HG02642 (cell line): Measurements from ENCODE around the gene COTL1.
"Not testable (repeated sequence)": the region's sequence is repeated elsewhere in the genome, so short reads cannot be mapped to it uniquely, and the experiment has no call there.

ENCODE experiments used
- ATAC-seq: cut with Tn5 transposase; IDR thresholded peaks from one replicate; pipeline ENCODE4 v1.9.1; 2021; ENCODE audit warnings: mild to moderate bottlenecking; ENCODE audit not compliant: unreplicated experiment, poor library complexity

COTL1 gene

GRCh38 chr16:84577034-84577803 is 40.7 kb downstream of the COTL1 start:
- ATAC-seq, result no peak

- no peak for ATAC-seq
Observed at GRCh38 chr16:84575914-84576313, 42.0 kb downstream of the COTL1 start.

- ATAC-seq, result no peak
Observed at GRCh38 chr16:84574191-84574590, 43.7 kb downstream of the COTL1 start.

- no peak for ATAC-seq
Observed at GRCh38 chr16:84572096-84572495, 45.8 kb downstream of the COTL1 start.

- ATAC-seq, result no peak
Observed at GRCh38 chr16:84571506-84571905, 46.4 kb downstream of the COTL1 start.

- ATAC-seq, result no peak
Observed at GRCh38 chr16:84570739-84571403, 47.0 kb downstream of the COTL1 start.

GRCh38 chr16:84569382-84569987 is 48.4 kb downstream of the COTL1 start:
- no peak for ATAC-seq

- ATAC-seq, result no peak
Observed at GRCh38 chr16:84568066-84568465, 49.8 kb downstream of the COTL1 start.

- ATAC-seq, result no peak
Observed at GRCh38 chr16:84567286-84567962, 50.5 kb downstream of the COTL1 start.

GRCh38 chr16:84566545-84567257 is 51.2 kb downstream of the COTL1 start:
- no peak for ATAC-seq

GRCh38 chr16:84565669-84566495 is 52.0 kb downstream of the COTL1 start:
- no peak for ATAC-seq

GRCh38 chr16:84563786-84564420 is 54.0 kb downstream of the COTL1 start:
- ATAC-seq, result no peak

- no peak for ATAC-seq
Observed at GRCh38 chr16:84563064-84563715, 54.7 kb downstream of the COTL1 start.

- peak; percentile 58 for ATAC-seq
Observed at GRCh38 chr16:84562174-84562815, 55.6 kb downstream of the COTL1 start.

GRCh38 chr16:84561291-84561690 is 56.6 kb downstream of the COTL1 start:
- ATAC-seq, result no peak

- ATAC-seq, result no peak
Observed at GRCh38 chr16:84560269-84560668, 57.6 kb downstream of the COTL1 start.

- no peak for ATAC-seq
Observed at GRCh38 chr16:84559311-84559932, 58.5 kb downstream of the COTL1 start.

GRCh38 chr16:84558850-84559249 is 59.0 kb downstream of the COTL1 start:
- ATAC-seq, result not testable (repeated sequence)
